Measurements from ENCODE around the gene KRT33A. TPM values are rescaled to one million over a fixed set of nuclear protein-coding genes. Genes with fewer than 3 reads are reported as not detected.

KRT33A gene
- total and polyA plus RNA-seq, 2 of the 8 experiments (the other 6 are each of a cell fraction or from before 2014, with no cell fraction given) = not detected

- Histone ChIP-seq H3K56ac (replicated peaks; ENCODE audit: insufficient read length, low read depth, low read length) (no peak overlapping the region), H3K23ac (ENCODE audit: insufficient read length) (no peak overlapping the region), H3K23me2 (ENCODE audit: low read depth, low read length) (no peaks in the 10 kb centered on the region), H3K9ac (replicated peaks in 1 of 4; ENCODE audit: extremely low read depth in 1 of 4, low read depth in 3 of 4, low read length in 3 of 4) (no peak overlapping the region), H4K5ac (ENCODE audit: insufficient read length, low read depth, low read length) (no peak overlapping the region), H4K20me1 (replicated peaks in 1 of 2; ENCODE audit: control insufficient read depth in 1 of 2, insufficient read depth in 2 of 2, low read length in 2 of 2) (no peaks in the 10 kb centered on the region), H3K27ac (ENCODE audit: low read depth, low read length) (no peak overlapping the region), H3K79me1 (ENCODE audit: low read depth, low read length) (no peaks in the 10 kb centered on the region), H2AK5ac (ENCODE audit: low read depth, low read length) (no peak overlapping the region), H4K91ac (replicated peaks; ENCODE audit: insufficient read length, low read length) (no peak overlapping the region), H4K8ac (ENCODE audit: extremely low read depth, insufficient read depth, low read length) (no peak overlapping the region), H3K14ac (ENCODE audit: insufficient read length) (no peak overlapping the region), H3K18ac (ENCODE audit: extremely low read depth, low read length) (no peak overlapping the region), H2AFZ (ENCODE audit: low read length) (no peak overlapping the region), H3K4me1 (replicated peaks in 1 of 4; ENCODE audit: control insufficient read depth in 3 of 4, insufficient read depth in 4 of 4, low read length in 3 of 4) (no peaks in the 10 kb centered on the region), H3K79me2 (ENCODE audit: control insufficient read depth in 1 of 2, insufficient read depth in 2 of 2, low read length in 2 of 2) (no peaks in the 10 kb centered on the region), H2BK15ac (ENCODE audit: low read length) (no peak overlapping the region), H2BK120ac (replicated peaks; ENCODE audit: low read depth, low read length) (no peak overlapping the region), H2BK20ac (ENCODE audit: low read length) (no peak overlapping the region), H3K27me3 (replicated peaks in 1 of 4; ENCODE audit: control insufficient read depth in 3 of 4, extremely low read depth in 1 of 4, insufficient read depth in 3 of 4, low read length in 3 of 4) (no peaks in the 10 kb centered on the region), H3K4me3 (ENCODE audit: extremely low read depth in 1 of 4, insufficient read depth in 2 of 4, low read depth in 3 of 4, low read length in 4 of 4) (no peak overlapping the region), H2BK12ac (ENCODE audit: low read depth, low read length) (no peak overlapping the region), H3K4me2 (ENCODE audit: insufficient read depth in 1 of 2, low read depth in 2 of 2, low read length in 2 of 2) (no peak overlapping the region), H3K4ac (replicated peaks; ENCODE audit: insufficient read length, low read depth, low read length) (no peak overlapping the region), H2BK5ac (ENCODE audit: low read depth, low read length) (no peak overlapping the region), H3K36me3 (ENCODE audit: control insufficient read depth in 2 of 4, insufficient read depth in 4 of 4, low read length in 3 of 4) (no peaks in the 10 kb centered on the region), H3K9me3 (ENCODE audit: insufficient read depth in 2 of 2, low read depth in 1 of 2, low read length in 1 of 2) (no peaks in the 10 kb centered on the region)
- FAIRE-seq (no peak), DNase-seq (ENCODE audit: low read depth in 1 of 2, low spot score in 2 of 2) (no peak)
- ChIA-PET POLR2A (ENCODE audit: partially characterized antibody) (no interaction called here), CTCF (ENCODE audit: partially characterized antibody) (interaction anchor here (1.0 kb wide), 1 partner anchor 12 kb away, joined by 3 read pairs; no protein-coding TSS in a partner anchor)
- 88% methylated on average over 1 of the region's 1 CpG; no CpG with 5 or more reads in 1 of the 2 experiments for WGBS, 2 experiments (ENCODE audit: extremely low coverage in 1 of 2, insufficient coverage in 1 of 2, insufficient read length in 1 of 2, insufficient replicate concordance in 2 of 2, low coverage in 1 of 2, low lambda C conversion rate in 2 of 2, missing lambda C conversion rate in 1 of 2)
- no peak for TF ChIP-seq GTF2F1 (IDR thresholded peaks at IDR 0.05; ENCODE audit: borderline replicate concordance, low read depth, low read length)
- no peak for TF ChIP-seq POLR2A (IDR thresholded peaks at IDR 0.05; ENCODE audit: control extremely low read depth in 1 of 2, low read depth in 2 of 2, low read length in 2 of 2)
- no peak for TF ChIP-seq TAF7 (optimal IDR thresholded peaks at IDR 0.05; ENCODE audit: borderline replicate concordance, low read depth, low read length)
- TF ChIP-seq KDM4A (IDR thresholded peaks at IDR 0.05; ENCODE audit: low read depth, low read length, severe bottlenecking) = no peak
- TF ChIP-seq USF2 (IDR thresholded peaks at IDR 0.05; ENCODE audit: low read length) = no peak
- no peak for TF ChIP-seq CTBP2 (IDR thresholded peaks at IDR 0.05; ENCODE audit: borderline replicate concordance, insufficient read depth, insufficient read length, low read length)
- TF ChIP-seq KDM1A (IDR thresholded peaks at IDR 0.05; ENCODE audit: borderline replicate concordance, low read length) = no peak
- no peak for TF ChIP-seq SIN3A (conservative IDR thresholded peaks at IDR 0.05 in 1 of 2, IDR thresholded peaks at IDR 0.05 in 1 of 2; ENCODE audit: low read depth in 1 of 2, low read length in 2 of 2)
- no peak for TF ChIP-seq ASH2L (IDR thresholded peaks at IDR 0.05; ENCODE audit: low read length)
- no peak for TF ChIP-seq CTCF (IDR thresholded peaks at IDR 0.05; ENCODE audit: control extremely low read depth in 1 of 3, insufficient read depth in 1 of 3, low read depth in 1 of 3, low read length in 3 of 3)
- no peak for TF ChIP-seq MAFK (IDR thresholded peaks at IDR 0.05; ENCODE audit: low read depth, low read length)
Observed at GRCh38 chr17:41335747-41336146, 14.9 kb downstream of the KRT33A start.

All from H1 (cell line).